NT2/D1 (cell line): ENCODE results near the gene WNK1.
"Not testable (repeated sequence)": the region's sequence is repeated elsewhere in the genome, so short reads cannot be mapped to it uniquely, and the experiment has no call there.

Experiments
- DNase-seq: peaks from one replicate; pipeline ENCODE4 v3.0.0-alpha.2; 2011; ENCODE audit warnings: low read depth, low spot score
- H3K27me3 ChIP-seq: 2 replicates; pipeline ENCODE4 v1.6.0; 2011; ENCODE audit warnings: mild to moderate bottlenecking; ENCODE audit not compliant: insufficient read length, insufficient read depth
- H3K36me3 ChIP-seq: 2 replicates; pipeline ENCODE4 v1.6.1; 2011; ENCODE audit warnings: mild to moderate bottlenecking, low read length, mixed read lengths; ENCODE audit not compliant: insufficient read depth, insufficient read length
- H3K4me1 ChIP-seq: 2 replicates; pipeline ENCODE4 v1.5.1; 2011; ENCODE audit not compliant: insufficient read depth, insufficient read length
- H3K4me3 ChIP-seq: 2 replicates; pipeline ENCODE4 v1.5.1; 2011; ENCODE audit warnings: low read depth; ENCODE audit not compliant: insufficient read length
- H3K9ac ChIP-seq: 2 replicates; pipeline ENCODE4 v1.6.0; 2011; ENCODE audit warnings: low read depth; ENCODE audit not compliant: insufficient read length
- H3K9me3 ChIP-seq: 2 replicates; pipeline ENCODE4 v1.5.1; 2011; ENCODE audit warnings: mild to moderate bottlenecking, low read length; ENCODE audit not compliant: insufficient read depth
- SUZ12 ChIP-seq: IDR thresholded peaks from 2 replicates; pipeline ENCODE4 v1.6.1; 2011; ENCODE audit not compliant: insufficient read length, insufficient read depth; ENCODE audit errors: extremely low read depth
- YY1 ChIP-seq: IDR thresholded peaks from 2 replicates; pipeline ENCODE4 v1.6.1; 2011; ENCODE audit not compliant: insufficient read length, insufficient read depth
- ZNF274 ChIP-seq: IDR thresholded peaks from 2 replicates; pipeline ENCODE4 v1.6.1; 2011; ENCODE audit warnings: mild to moderate bottlenecking, low read depth, low read length

Gene WNK1

DNA sequence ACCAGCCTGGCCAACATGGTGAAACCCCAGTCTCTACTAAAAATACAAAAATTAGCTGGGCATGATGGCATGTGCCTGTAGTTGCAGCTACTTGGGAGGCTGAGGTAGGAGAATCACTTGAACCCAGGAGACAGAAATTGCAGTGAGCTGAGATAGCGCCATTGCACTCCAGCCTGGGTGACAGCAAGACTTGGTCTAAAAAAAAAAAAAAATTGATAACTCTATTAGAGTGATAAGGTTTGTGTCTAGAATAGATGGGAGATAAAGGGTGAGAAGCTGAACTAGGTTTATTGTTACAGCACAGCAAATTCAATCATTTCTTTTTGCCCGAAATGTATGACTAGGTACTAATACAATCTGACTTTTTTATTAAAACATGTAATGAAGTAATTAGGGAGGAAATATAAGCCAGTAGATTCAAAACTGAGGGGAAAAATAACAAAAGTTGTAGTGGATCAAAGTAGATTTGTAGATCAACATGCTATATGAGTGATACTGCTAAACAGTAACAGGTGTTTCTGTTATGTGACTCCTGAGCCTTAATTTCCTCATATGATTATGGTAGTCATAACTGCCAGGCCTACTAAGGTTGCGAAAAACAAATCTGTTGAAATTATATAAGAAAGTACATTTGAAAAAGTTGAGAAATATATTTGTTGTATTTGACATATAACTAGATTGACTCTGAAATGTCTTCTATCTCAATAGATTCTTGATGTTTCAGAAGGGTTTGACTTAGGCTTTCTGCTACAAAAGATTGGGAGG is 83.6 kb downstream of the WNK1 start:
- Histone ChIP-seq H3K9me3 (no peaks in the 10 kb centered on the region), H3K4me3 (no peak overlapping the region), H3K4me1 (no peaks in the 10 kb centered on the region), H3K27me3 (no peaks in the 10 kb centered on the region), H3K9ac (no peak overlapping the region), H3K36me3 (peaks cover 42% of the 10 kb centered on the region)
- no peak for DNase-seq
- TF ChIP-seq SUZ12 (no peak), ZNF274 (no peak), YY1 (no peak)

GRCh38 chr12:836952-837351 is 84.6 kb downstream of the WNK1 start:
- no peak for DNase-seq
- Histone ChIP-seq H3K4me3 (no peak overlapping the region), H3K9ac (no peak overlapping the region), H3K9me3 (no peaks in the 10 kb centered on the region), H3K4me1 (no peaks in the 10 kb centered on the region), H3K36me3 (peaks cover 41% of the 10 kb centered on the region), H3K27me3 (no peaks in the 10 kb centered on the region)
- TF ChIP-seq SUZ12 (no peak), YY1 (no peak), ZNF274 (no peak)

DNA sequence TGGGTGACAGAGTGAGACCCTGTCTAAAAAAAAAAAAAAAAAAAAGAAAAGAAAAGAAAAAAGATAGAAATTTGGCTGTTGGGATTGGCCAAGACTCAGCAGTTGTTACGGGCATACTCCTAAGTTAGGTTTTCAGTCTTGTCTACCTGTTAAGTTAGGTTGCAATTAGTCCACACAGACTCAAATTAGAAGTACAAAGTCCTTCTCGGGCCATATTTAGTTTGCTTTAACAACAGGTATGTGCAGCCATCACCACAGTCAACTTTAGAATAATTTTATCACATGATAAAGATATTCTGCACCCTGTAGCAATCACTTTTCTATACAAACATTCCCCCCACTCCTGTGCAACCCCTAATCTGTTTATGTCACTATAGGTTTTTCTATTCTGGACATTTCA is 85.2 kb downstream of the WNK1 start:
- DNase-seq, result no peak
- TF ChIP-seq SUZ12 (no peak), ZNF274 (no peak), YY1 (no peak)
- Histone ChIP-seq H3K36me3 (peaks cover 39% of the 10 kb centered on the region), H3K4me3 (no peak overlapping the region), H3K9me3 (no peaks in the 10 kb centered on the region), H3K9ac (no peak overlapping the region), H3K4me1 (no peaks in the 10 kb centered on the region), H3K27me3 (no peaks in the 10 kb centered on the region)

DNA sequence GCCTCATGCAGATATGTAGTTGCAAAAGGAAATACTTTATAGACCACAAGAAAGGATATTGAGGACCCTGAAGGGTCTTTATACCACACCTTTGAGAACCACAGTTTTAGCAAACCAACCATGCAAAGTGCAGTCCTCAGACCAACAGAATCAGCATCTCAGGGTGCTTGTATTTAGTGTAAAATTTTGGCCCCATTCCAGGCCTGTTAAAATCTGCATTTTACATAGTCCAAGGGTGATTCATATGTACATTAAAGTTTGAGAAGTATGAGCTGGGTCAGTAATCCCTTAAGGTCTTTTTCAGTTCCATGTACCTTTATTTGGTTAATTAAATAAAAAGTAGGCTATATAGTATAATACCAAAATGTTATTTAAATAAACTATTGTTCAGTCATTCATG is 91.2 kb downstream of the WNK1 start:
- no peaks in the 10 kb centered on the region for H3K9me3 ChIP-seq
- no peaks in the 10 kb centered on the region for H3K4me1 ChIP-seq
- peaks cover 37% of the 10 kb centered on the region for H3K36me3 ChIP-seq
- H3K4me3 ChIP-seq, result no peak overlapping the region
- no peak overlapping the region for H3K9ac ChIP-seq
- TF ChIP-seq SUZ12 (no peak), YY1 (no peak), ZNF274 (no peak)
- H3K27me3 ChIP-seq, result no peaks in the 10 kb centered on the region
- no peak for DNase-seq

GRCh38 chr12:846421-846820 is 94.0 kb downstream of the WNK1 start:
- no peak for DNase-seq
- no peaks in the 10 kb centered on the region for H3K9me3 ChIP-seq
- no peak overlapping the region for H3K9ac ChIP-seq
- no peaks in the 10 kb centered on the region for H3K4me1 ChIP-seq
- H3K4me3 ChIP-seq, result no peak overlapping the region
- H3K36me3 ChIP-seq, result peaks cover 27% of the 10 kb centered on the region
- no peaks in the 10 kb centered on the region for H3K27me3 ChIP-seq
- TF ChIP-seq YY1 (no peak), SUZ12 (no peak), ZNF274 (no peak)

- no peaks in the 10 kb centered on the region for H3K9me3 ChIP-seq
- H3K36me3 ChIP-seq, result peaks cover 20% of the 10 kb centered on the region
- TF ChIP-seq SUZ12, result no peak
- TF ChIP-seq YY1, result no peak
- TF ChIP-seq ZNF274, result no peak
- DNase-seq, result no peak
- no peak overlapping the region for H3K9ac ChIP-seq
- no peaks in the 10 kb centered on the region for H3K4me1 ChIP-seq
- H3K27me3 ChIP-seq, result no peaks in the 10 kb centered on the region
- H3K4me3 ChIP-seq, result no peak overlapping the region
Observed at GRCh38 chr12:848173-848865, 95.9 kb downstream of the WNK1 start.

GRCh38 chr12:848882-849527 is 96.6 kb downstream of the WNK1 start:
- no peak for TF ChIP-seq ZNF274
- TF ChIP-seq YY1, result no peak
- TF ChIP-seq SUZ12, result no peak
- no peaks in the 10 kb centered on the region for H3K27me3 ChIP-seq
- H3K9me3 ChIP-seq, result no peaks in the 10 kb centered on the region
- no peak overlapping the region for H3K9ac ChIP-seq
- no peak overlapping the region for H3K4me3 ChIP-seq
- peaks cover 16% of the 10 kb centered on the region for H3K36me3 ChIP-seq
- no peaks in the 10 kb centered on the region for H3K4me1 ChIP-seq
- no peak for DNase-seq

- not testable (repeated sequence) for H3K9ac ChIP-seq, DNase-seq
- H3K36me3 ChIP-seq, result peaks cover 14% of the 10 kb centered on the region
Observed at GRCh38 chr12:849733-850437, 97.5 kb downstream of the WNK1 start.

More at GRCh38 chr12:849733-850437, 97.5 kb downstream of the WNK1 start:
- not testable (repeated sequence) for H3K27me3 ChIP-seq, H3K9me3 ChIP-seq, H3K4me1 ChIP-seq, H3K4me3 ChIP-seq
